H1 (cell line): ENCODE measurements around the gene PHLDA1. TPM values are rescaled to one million over a fixed set of nuclear protein-coding genes. Genes with fewer than 3 reads are reported as not detected.

Experiments used
- CTCF ChIA-PET: fragments of 300-600 bp; sonication (Branson Sonifier 250); formaldehyde crosslinking; loops from one replicate; lab custom pipeline; 2021; ENCODE audit not compliant: partially characterized antibody; lab: Charles Lee
- POLR2A ChIA-PET: fragments of 300-600 bp; sonication (Branson Sonifier 250); formaldehyde crosslinking; loops from one replicate; lab custom pipeline; 2021; ENCODE audit warnings: inconsistent platforms; ENCODE audit not compliant: partially characterized antibody; lab: Charles Lee
- DNase-seq, 2 experiments: peaks; one replicate each; pipeline versions ENCODE4 v3.0.0 to v3.0.0-alpha.2; 2010 to 2022; ENCODE audit warnings: low spot score in 2 of 2, low read depth in 1 of 2, mixed read lengths in 1 of 2
- FAIRE-seq: peaks from 2 replicates; lab custom pipeline; 2011; peaks lifted over from hg19 to GRCh38; lab: Jason Lieb, UNC
- H2AFZ ChIP-seq: 2 replicates; pipeline ENCODE4 v1.8.1; 2012; ENCODE audit warnings: low read length, inconsistent platforms
- H2AK5ac ChIP-seq: 2 replicates; pipeline ENCODE4 v1.6.1; 2013; ENCODE audit warnings: low read depth, low read length
- H2BK120ac ChIP-seq: replicated peaks from 2 replicates; pipeline ENCODE3; 2013; ENCODE audit warnings: low read depth, low read length, inconsistent platforms
- H2BK12ac ChIP-seq: 2 replicates; pipeline ENCODE4 v1.6.1; 2013; ENCODE audit warnings: low read depth, low read length
- H2BK15ac ChIP-seq: 2 replicates; pipeline ENCODE4 v1.6.1; 2013; ENCODE audit warnings: low read length
- H2BK20ac ChIP-seq: 2 replicates; pipeline ENCODE4 v1.6.1; 2013; ENCODE audit warnings: low read length
- H2BK5ac ChIP-seq: 2 replicates; pipeline ENCODE4 v1.6.1; 2013; ENCODE audit warnings: low read depth, low read length
- H3K14ac ChIP-seq: 2 replicates; pipeline ENCODE4 v1.6.1; 2013; ENCODE audit warnings: inconsistent platforms; ENCODE audit not compliant: insufficient read length
- H3K18ac ChIP-seq: 2 replicates; pipeline ENCODE4 v1.6.1; 2013; ENCODE audit warnings: low read length; ENCODE audit errors: extremely low read depth
- H3K23ac ChIP-seq: 2 replicates; pipeline ENCODE4 v1.6.1; 2013; ENCODE audit warnings: inconsistent platforms; ENCODE audit not compliant: insufficient read length
- H3K23me2 ChIP-seq: 2 replicates; pipeline ENCODE4 v1.6.1; 2013; ENCODE audit warnings: low read depth, low read length
- H3K27ac ChIP-seq: 2 replicates; pipeline ENCODE4 v1.6.1; 2011; ENCODE audit warnings: low read depth, low read length, inconsistent platforms
- H3K27me3 ChIP-seq, 4 experiments: replicated peaks in 1 of 4; 1 replicate in 1 of 4; 2 replicates in 3 of 4; pipeline versions ENCODE4 v1.6.1 to v1.8.1; 2011 to 2013; ENCODE audit warnings: low read length in 3 of 4, mild to moderate bottlenecking in 3 of 4, inconsistent platforms in 2 of 4, mixed read lengths in 2 of 4, moderate library complexity in 1 of 4; ENCODE audit not compliant: control insufficient read depth in 3 of 4, insufficient read depth in 3 of 4; ENCODE audit errors: extremely low read depth in 1 of 4
- H3K36me3 ChIP-seq, 4 experiments: 2 replicates each; pipeline versions ENCODE4 v1.6.1 to v1.8.1; 2011 to 2013; ENCODE audit warnings: mild to moderate bottlenecking in 4 of 4, low read length in 3 of 4, moderate library complexity in 2 of 4, control low read depth in 1 of 4, inconsistent platforms in 1 of 4; ENCODE audit not compliant: insufficient read depth in 4 of 4, control insufficient read depth in 2 of 4
- H3K4ac ChIP-seq: replicated peaks from 2 replicates; pipeline ENCODE3; 2013; ENCODE audit warnings: low read length, low read depth, mixed read lengths, inconsistent platforms; ENCODE audit not compliant: insufficient read length
- H3K4me1 ChIP-seq, 4 experiments: replicated peaks in 1 of 4; 1 replicate in 1 of 4; 2 replicates in 3 of 4; pipeline versions ENCODE4 v1.6.1 to v1.8.1; 2011 to 2013; ENCODE audit warnings: low read length in 3 of 4, inconsistent platforms in 2 of 4, mixed read lengths in 1 of 4; ENCODE audit not compliant: insufficient read depth in 4 of 4, control insufficient read depth in 3 of 4
- H3K4me2 ChIP-seq, 2 experiments: 2 replicates each; pipeline versions ENCODE4 v1.6.1 to v1.8.1; 2011 to 2013; ENCODE audit warnings: low read depth in 2 of 2, low read length in 2 of 2, control low read depth in 1 of 2, inconsistent platforms in 1 of 2, mild to moderate bottlenecking in 1 of 2; ENCODE audit not compliant: insufficient read depth in 1 of 2
- H3K4me3 ChIP-seq, 4 experiments: fragments of 200-600, 300-600 bp in 1 of 4; sonication (generic), shearing (Covaris generic), sonication (Bioruptor Twin) in 1 of 4; 2 replicates each; pipeline versions ENCODE4 v1.5.1 to v1.8.1; 2011 to 2016; ENCODE audit warnings: low read length in 4 of 4, low read depth in 3 of 4, control low read depth in 2 of 4, inconsistent platforms in 2 of 4, mild to moderate bottlenecking in 2 of 4, mixed read lengths in 1 of 4, moderate library complexity in 1 of 4; ENCODE audit not compliant: insufficient read depth in 2 of 4; ENCODE audit errors: extremely low read depth in 1 of 4
- H3K56ac ChIP-seq: replicated peaks from 2 replicates; pipeline ENCODE3; 2013; ENCODE audit warnings: low read depth, mild to moderate bottlenecking, mixed read lengths, low read length, inconsistent platforms; ENCODE audit not compliant: insufficient read length
- H3K79me1 ChIP-seq: 2 replicates; pipeline ENCODE4 v1.6.1; 2013; ENCODE audit warnings: low read depth, low read length, control low read depth
- H3K79me2 ChIP-seq, 2 experiments: 2 replicates each; pipeline versions ENCODE4 v1.6.1 to v1.8.1; 2012 to 2013; ENCODE audit warnings: low read length in 2 of 2, mild to moderate bottlenecking in 2 of 2, inconsistent platforms in 1 of 2; ENCODE audit not compliant: insufficient read depth in 2 of 2, control insufficient read depth in 1 of 2
- H3K9ac ChIP-seq, 4 experiments: replicated peaks in 1 of 4; 1 replicate in 1 of 4; 2 replicates in 3 of 4; pipeline versions ENCODE4 v1.6.1 to v1.8.1; 2011 to 2013; ENCODE audit warnings: low read depth in 3 of 4, low read length in 3 of 4, control low read depth in 2 of 4, mild to moderate bottlenecking in 2 of 4, moderate library complexity in 2 of 4, inconsistent platforms in 1 of 4; ENCODE audit errors: extremely low read depth in 1 of 4
- H3K9me3 ChIP-seq, 2 experiments: 2 replicates each; pipeline versions ENCODE4 v1.6.1 to v1.8.1; 2012 to 2013; ENCODE audit warnings: mild to moderate bottlenecking in 2 of 2, moderate library complexity in 2 of 2, control low read depth in 1 of 2, inconsistent platforms in 1 of 2, low read depth in 1 of 2, low read length in 1 of 2, mixed read lengths in 1 of 2; ENCODE audit not compliant: insufficient read depth in 2 of 2
- H4K20me1 ChIP-seq, 2 experiments: replicated peaks in 1 of 2; 2 replicates each; pipeline versions ENCODE3 to v1.8.1; 2011 to 2013; ENCODE audit warnings: inconsistent platforms in 2 of 2, low read length in 2 of 2, mild to moderate bottlenecking in 1 of 2; ENCODE audit not compliant: insufficient read depth in 2 of 2, control insufficient read depth in 1 of 2
- H4K5ac ChIP-seq: 2 replicates; pipeline ENCODE4 v1.6.1; 2013; ENCODE audit warnings: low read length, low read depth, mixed read lengths, inconsistent platforms; ENCODE audit not compliant: insufficient read length
- H4K8ac ChIP-seq: 2 replicates; pipeline ENCODE4 v1.8.0; 2013; ENCODE audit warnings: mild to moderate bottlenecking, moderate library complexity, low read length, inconsistent platforms; ENCODE audit not compliant: insufficient read depth; ENCODE audit errors: extremely low read depth
- H4K91ac ChIP-seq: replicated peaks from 2 replicates; pipeline ENCODE3; 2013; ENCODE audit warnings: low read length, mixed read lengths, inconsistent platforms; ENCODE audit not compliant: insufficient read length
- CHD1 ChIP-seq: IDR thresholded peaks from 2 replicates; pipeline ENCODE4 v1.6.1; 2012; ENCODE audit warnings: low read depth, low read length, improper control_type of control experiment
- CTCF ChIP-seq, 3 experiments: IDR thresholded peaks; 1 replicate in 2 of 3; 2 replicates in 1 of 3; pipeline versions ENCODE4 v1.5.1 to v1.6.1; 2011; ENCODE audit warnings: low read length in 3 of 3, mild to moderate bottlenecking in 3 of 3, inconsistent platforms in 2 of 3, low read depth in 1 of 3, moderate library complexity in 1 of 3; ENCODE audit not compliant: insufficient read depth in 1 of 3; ENCODE audit errors: control extremely low read depth in 1 of 3
- HDAC6 ChIP-seq: IDR thresholded peaks from one replicate; pipeline ENCODE4 v1.7.1; 2012; ENCODE audit warnings: low read depth, mild to moderate bottlenecking, inconsistent platforms, low read length, moderate library complexity
- JUN ChIP-seq: IDR thresholded peaks from 2 replicates; pipeline ENCODE4 v1.6.1; 2011; ENCODE audit warnings: low read depth, mild to moderate bottlenecking, improper control_type of control experiment, low read length
- KDM5A ChIP-seq: fragments of 200-600 bp; IDR thresholded peaks from 2 replicates; pipeline ENCODE4 v1.7.1; 2012; ENCODE audit warnings: mild to moderate bottlenecking, low read length, inconsistent platforms, mixed read lengths
- NANOG ChIP-seq: IDR thresholded peaks from 2 replicates; pipeline ENCODE4 v1.6.1; 2011; ENCODE audit warnings: low read length, low read depth, mild to moderate bottlenecking, inconsistent platforms; ENCODE audit not compliant: insufficient read depth, poor library complexity, severe bottlenecking
- RAD21 ChIP-seq, 2 experiments: IDR thresholded peaks in 1 of 2; conservative IDR thresholded peaks in 1 of 2; 2 replicates each; pipeline ENCODE4 v1.6.1; 2011; ENCODE audit warnings: low read depth in 2 of 2, low read length in 2 of 2, improper control_type of control experiment in 1 of 2, inconsistent platforms in 1 of 2, mild to moderate bottlenecking in 1 of 2, moderate library complexity in 1 of 2
- SP2 ChIP-seq: IDR thresholded peaks from 2 replicates; pipeline ENCODE4 v1.6.1; 2012; ENCODE audit warnings: mild to moderate bottlenecking, low read length, inconsistent platforms
- SUZ12 ChIP-seq: fragments of 200-600 bp; sonication (generic); IDR thresholded peaks from 2 replicates; pipeline ENCODE4 v1.6.1; 2012; ENCODE audit warnings: mild to moderate bottlenecking, inconsistent platforms, low read length, moderate library complexity, mixed read lengths
- ZNF274 ChIP-seq: IDR thresholded peaks from 2 replicates; pipeline ENCODE4 v1.7.0; 2012; ENCODE audit warnings: low read length, borderline replicate concordance; ENCODE audit errors: extremely low read depth
- WGBS, 2 experiments: shearing (Covaris generic) in 1 of 2; methylation state at CpG; one replicate each; pipeline versions ENCODE4 v1.1.6 to v1.1.7; 2013 to 2015; ENCODE audit warnings: low lambda C conversion rate in 2 of 2, mixed read lengths in 2 of 2, inconsistent platforms in 1 of 2, low coverage in 1 of 2, missing lambda C conversion rate in 1 of 2; ENCODE audit not compliant: insufficient replicate concordance in 2 of 2, insufficient coverage in 1 of 2, insufficient read length in 1 of 2; ENCODE audit errors: extremely low coverage in 1 of 2, missing lambda C conversion rate in 1 of 2; 5-methylcytosine and 5-hydroxymethylcytosine counted together
- polyA plus RNA-seq, 7 experiments: library from polyadenylated mRNA; depleted of rRNA in 3 of 7; stranded (reverse) in 5 of 7; unstranded in 2 of 7; fragments of >200 nt in 5 of 7; fragments of 200-250 nt in 2 of 7; gene quantifications; 1 replicate in 5 of 7; 2 replicates in 1 of 7; 4 replicates in 1 of 7; pipeline versions ENCODE4 v1.2.1 to v1.2.3, GENCODE V29; 2011 to 2013; ENCODE audit warnings: missing spikeins in 2 of 7, mixed read lengths in 2 of 7
- total RNA-seq: library from RNA; stranded (reverse); fragmentation: NEBNext Ultra II Directional; extraction: Animal tissue kit (Norgen Biotek cat#: 25700); gene quantifications from 2 replicates; pipeline ENCODE4 v1.2.1, GENCODE V29; 2021

The PHLDA1 gene
- total and polyA plus RNA-seq, 2 of the 8 experiments (the other 6 are each of a cell fraction or from before 2014, with no cell fraction given) = 18.9 to 19.4 TPM

- H2BK5ac ChIP-seq = no peak overlapping the region
- no peak overlapping the region for H2AFZ ChIP-seq
- H4K8ac ChIP-seq = no peak overlapping the region
- peaks cover 0 to 36% of the 10 kb centered on the region in 2 experiments; a peak in 2 of 4 replicates for H3K79me2 ChIP-seq
- H3K9ac ChIP-seq = no peak overlapping the region
- ChIA-PET CTCF (interaction anchor here (0.6 to 1.4 kb wide), 10 partner anchors 9 to 272 kb away, joined by 3 read pairs; no protein-coding TSS in a partner anchor), POLR2A (interaction anchor here (2.2 to 4.6 kb wide), 2 partner anchors 15 to 29 kb away, joined by 6 to 16 read pairs; partner anchors contain the start of gene NAP1L1)
- H3K4me1 ChIP-seq = peaks cover 0 to 10% (median 7%) of the 10 kb centered on the region in 4 experiments; a peak in 4 of 7 replicates
- H3K4ac ChIP-seq = no peak overlapping the region
- no peaks in the 10 kb centered on the region for H3K9me3 ChIP-seq
- peak overlapping the region; percentile 9 to 24; a peak in 2 of 4 replicates for H3K4me2 ChIP-seq
- H4K20me1 ChIP-seq = no peaks in the 10 kb centered on the region
- H3K23me2 ChIP-seq = no peaks in the 10 kb centered on the region
- H3K27me3 ChIP-seq = no peaks in the 10 kb centered on the region
- H3K56ac ChIP-seq = no peak overlapping the region
- no peak overlapping the region for H2BK15ac ChIP-seq
- no peak overlapping the region for H3K18ac ChIP-seq
- H3K14ac ChIP-seq = no peak overlapping the region
- no peak overlapping the region for H4K91ac ChIP-seq
- H3K79me1 ChIP-seq = no peaks in the 10 kb centered on the region
- H3K23ac ChIP-seq = no peak overlapping the region
- TF ChIP-seq SP2 (no peak), RAD21 (IDR thresholded peaks at IDR 0.05 in 1 of 2, conservative IDR thresholded peaks at IDR 0.05 in 1 of 2; ENCODE audit: low read depth in 2 of 2, low read length in 2 of 2) (peak; percentile 35 to 46), SUZ12 (no peak), KDM5A (no peak), CTCF (IDR thresholded peaks at IDR 0.05; ENCODE audit: control extremely low read depth in 1 of 3, insufficient read depth in 1 of 3, low read depth in 1 of 3, low read length in 3 of 3) (peak in 2 of 3 experiments; percentile 27 to 48; a peak in 2 of 4 replicates), HDAC6 (no peak), JUN (no peak), ZNF274 (no peak), CHD1 (no peak), NANOG (no peak)
- 0 out of 8 replicates have a peak overlapping the region, but pooled peaks of 1 of the 4 experiments have one; percentile 3 for H3K4me3 ChIP-seq
- no peak overlapping the region for H2BK12ac ChIP-seq
- no peak overlapping the region for H4K5ac ChIP-seq
- no peak overlapping the region for H3K27ac ChIP-seq
- 38% methylated on average over 2 of the region's 2 CpGs; no CpG with 5 or more reads in 1 of the 2 experiments for WGBS, 2 experiments
- H2BK20ac ChIP-seq = no peak overlapping the region
- no peak overlapping the region for H2BK120ac ChIP-seq
- no peak overlapping the region for H2AK5ac ChIP-seq
- FAIRE-seq = peak; percentile 86
- H3K36me3 ChIP-seq = peaks cover 4 to 97% (median 50%) of the 10 kb centered on the region in 4 experiments
- DNase-seq = no peak
Measured at GRCh38 chr12:76055393-76055792, 23.8 kb upstream of the PHLDA1 start.
